Erythroblast (primary cell): Measurements from ENCODE around the gene MPRIP.

Experiments
- GATA1 ChIP-seq: IDR thresholded peaks from 2 replicates; pipeline ENCODE4 v1.6.1; 2011; ENCODE audit warnings: low read depth, mild to moderate bottlenecking, control low read depth, low read length, moderate library complexity
- POLR2A ChIP-seq: IDR thresholded peaks from 2 replicates; pipeline ENCODE4 v1.6.1; 2011; ENCODE audit warnings: mild to moderate bottlenecking, low read length

GRCh38 chr17:17171186-17171585, 128.9 kb downstream of the MPRIP start:
- TF ChIP-seq POLR2A (no peak), GATA1 (no peak)
